Hepatocyte (in vitro differentiated cells): Measurements from ENCODE around the gene ANGPTL7.

Experiments
- CTCF ChIP-seq: fragments of 200-600 bp; sonication (generic); IDR thresholded peaks from 2 replicates; pipeline ENCODE4 v1.5.1; 2016; ENCODE audit warnings: antibody characterized with exemption, mild to moderate bottlenecking; ENCODE audit not compliant: poor library complexity
- EZH2 ChIP-seq: fragments of 200-600 bp; sonication (generic); IDR thresholded peaks from 2 replicates; pipeline ENCODE4 v1.6.1; 2016; ENCODE audit warnings: antibody characterized with exemption, mild to moderate bottlenecking, borderline replicate concordance
- EZH2phosphoT487 ChIP-seq: fragments of 200-600 bp; sonication (generic); IDR thresholded peaks from one replicate; pipeline ENCODE4 v1.6.1; 2018; ENCODE audit warnings: antibody characterized with exemption, mild to moderate bottlenecking, low read depth, moderate library complexity; ENCODE audit not compliant: unreplicated experiment, severe bottlenecking

DNA sequence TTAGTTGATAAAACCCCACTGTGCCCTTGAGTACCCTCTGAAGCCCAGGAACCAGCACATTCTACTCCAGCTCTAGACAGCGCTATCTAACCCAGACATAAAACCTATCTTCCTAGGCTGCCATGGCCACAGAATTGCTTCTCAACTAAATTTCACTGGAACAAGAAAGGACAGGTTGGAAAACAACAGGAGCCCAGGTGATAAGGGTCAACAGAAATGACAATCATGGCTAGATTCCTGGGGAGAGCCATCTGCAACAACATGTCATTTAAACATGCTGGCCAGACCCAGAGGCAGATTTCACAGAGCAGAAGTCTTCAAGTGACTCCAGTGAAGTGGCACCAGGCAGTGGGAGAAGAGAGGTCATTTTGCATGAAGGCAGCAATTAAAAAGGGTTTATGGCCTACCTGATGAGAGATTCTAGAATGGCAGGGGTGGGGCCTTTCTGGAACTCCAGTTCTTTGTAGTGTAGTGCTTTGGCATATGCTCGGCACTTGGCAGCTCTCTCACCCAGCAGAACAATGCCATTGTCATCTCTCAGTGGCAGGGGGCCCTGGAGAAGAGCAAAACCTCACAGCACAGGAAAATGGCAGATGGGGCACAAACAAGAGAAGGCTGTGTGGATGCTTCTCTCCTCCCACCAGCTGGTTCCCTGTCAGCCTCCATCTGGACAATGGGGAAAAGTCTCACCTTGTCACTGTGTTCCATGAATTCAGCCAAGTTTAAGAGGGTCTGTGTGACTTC, 9.9 kb downstream of the ANGPTL7 start:
- TF ChIP-seq CTCF (no peak), EZH2phosphoT487 (no peak), EZH2 (no peak)
